ENCODE data around the gene WDR83. TPM values are rescaled to one million over a fixed set of nuclear protein-coding genes. Genes with fewer than 3 reads are reported as not detected.
A peak's percentile ranks its signal among the peaks of the same experiment; 100 is the strongest.
"Not testable (repeated sequence)": the region's sequence is repeated elsewhere in the genome, so short reads cannot be mapped to it uniquely, and the experiment has no call there.

The WDR83 gene
- total and polyA plus RNA-seq, 10 of the 15 experiments (the other 5 are each of a cell fraction or from before 2014, with no cell fraction given), result 0.58 to 17.7 (median 10.8) TPM

- TF ChIP-seq POLR2AphosphoS5 (IDR thresholded peaks at IDR 0.05; ENCODE audit: low read length) (peak; percentile 96), CREB1 (IDR thresholded peaks at IDR 0.05; ENCODE audit: low read depth) (peak; percentile 99), ZNF687 (IDR thresholded peaks at IDR 0.05) (peak; percentile 33; the same call in 1 of the 2 replicates), GATAD2B (conservative IDR thresholded peaks at IDR 0.05; ENCODE audit: low read depth) (peak; percentile 43; the same call in 1 of the 2 replicates), E4F1 (IDR thresholded peaks at IDR 0.05; ENCODE audit: borderline replicate concordance, partially characterized antibody) (no peak), RUNX3 (IDR thresholded peaks at IDR 0.05; ENCODE audit: low read length) (peak; percentile 40; the same call in 1 of the 2 replicates), TCF3 (IDR thresholded peaks at IDR 0.05; ENCODE audit: borderline replicate concordance, insufficient read depth, low read depth, low read length) (peak; percentile 35; the same call in 1 of the 2 replicates), SPI1 (IDR thresholded peaks at IDR 0.05; ENCODE audit: borderline replicate concordance, insufficient read depth, low read depth, low read length) (peak; percentile 37; the same call in 1 of the 2 replicates), TARDBP (IDR thresholded peaks at IDR 0.05; ENCODE audit: borderline replicate concordance) (peak; percentile 88; the same call in 1 of the 2 replicates)
Observed at GRCh38 chr19:12696366-12697335, 30.0 kb downstream of the WDR83 start, which contains the start of gene FBXW9 (continued).

- H3K9me3 ChIP-seq (replicated peaks; ENCODE audit: control insufficient read depth, insufficient read depth, low read length); H3K9ac ChIP-seq (ENCODE audit: control insufficient read depth, insufficient read depth, low read length); in situ Hi-C loops (cut with MboI); H3K27me3 ChIP-seq (replicated peaks in 1 of 2; ENCODE audit: control insufficient read depth in 2 of 2, insufficient read depth in 2 of 2, low read length in 1 of 2); ATAC-seq; H4K20me1 ChIP-seq (ENCODE audit: control insufficient read depth, insufficient read depth); H3K4me1 ChIP-seq (ENCODE audit: control insufficient read depth, insufficient read depth, low read length); H3K79me2 ChIP-seq (ENCODE audit: control insufficient read depth, insufficient read depth, low read length); intact Hi-C loops (cut with micrococcal nuclease; ENCODE audit: unreplicated experiment); DNase-seq (ENCODE audit: low read depth, low spot score); FAIRE-seq; BruUV-seq (replicated peaks); H2AFZ ChIP-seq (ENCODE audit: control insufficient read depth, low read depth, low read length): not testable (repeated sequence)
- ChIA-PET CTCF (interaction anchor here (1.2 to 1.5 kb wide), 2 partner anchors 20 to 150 kb away, joined by 4 to 5 read pairs; no protein-coding TSS in a partner anchor), POLR2A (interaction anchor here (0.6 to 1.4 kb wide), 3 partner anchors 11 to 81 kb away, joined by 3 to 5 read pairs (median 4); no protein-coding TSS in a partner anchor), SMC1A (ENCODE audit: uncharacterized antibody, unreplicated experiment) (interaction anchor here (0.6 to 1.1 kb wide), 3 partner anchors 20 to 1760 kb away, joined by 3 to 4 read pairs (median 3); no protein-coding TSS in a partner anchor), RAD21 (ENCODE audit: unreplicated experiment) (interaction anchor here (1.0 kb wide), 1 partner anchor 130 kb away, joined by 3 read pairs; no protein-coding TSS in a partner anchor)
- Histone ChIP-seq H3K27ac (ENCODE audit: control insufficient read depth, insufficient read depth) (peak overlapping the region; percentile 83; the same call in 1 of the 2 replicates), H3K36me3 (ENCODE audit: control insufficient read depth in 2 of 2, insufficient read depth in 2 of 2, low read length in 1 of 2) (peaks cover 6 to 15% of the 10 kb centered on the region in 2 experiments; a peak in 3 of 4 replicates), H3K4me3 (peak overlapping the region; percentile 85), H3K4me2 (ENCODE audit: control insufficient read depth, insufficient read depth) (peak overlapping the region; percentile 96)
- 92% methylated on average over 22 of the region's 22 CpGs for WGBS (ENCODE audit: insufficient coverage, insufficient replicate concordance, low lambda C conversion rate, missing lambda C conversion rate)
Observed at GRCh38 chr19:12697425-12697824, 30.8 kb downstream of the WDR83 start.
